GM12878 (cell line): Measurements from ENCODE around the gene JAML. TPM values are rescaled to one million over a fixed set of nuclear protein-coding genes. Genes with fewer than 3 reads are reported as not detected.

Experiments used
- CREM ChIP-seq: IDR thresholded peaks from 2 replicates; pipeline ENCODE4 v1.6.1; 2014; ENCODE audit warnings: antibody characterized with exemption, low read depth
- CUX1 ChIP-seq: IDR thresholded peaks from 2 replicates; pipeline ENCODE4 v1.6.1; 2012; ENCODE audit warnings: improper control_type of control experiment, low read depth, low read length; ENCODE audit not compliant: insufficient replicate concordance
- HDAC2 ChIP-seq: fragments of 200-600 bp; sonication (generic); IDR thresholded peaks from 2 replicates; pipeline ENCODE4 v1.6.1; 2017
- IRF3 ChIP-seq: fragments of 450-650 bp; IDR thresholded peaks from 2 replicates; pipeline ENCODE4 v1.6.1; 2014; ENCODE audit warnings: mild to moderate bottlenecking
- IRF4 ChIP-seq: IDR thresholded peaks from 2 replicates; pipeline ENCODE4 v1.6.1; 2011; ENCODE audit warnings: low read depth, low read length
- NR2C1 ChIP-seq: fragments of 450-650 bp; IDR thresholded peaks from 2 replicates; pipeline ENCODE4 v1.6.1; 2017; ENCODE audit warnings: antibody characterized with exemption, mild to moderate bottlenecking, moderate library complexity
- RBBP5 ChIP-seq: fragments of 200-600 bp; sonication (generic); conservative IDR thresholded peaks from 2 replicates; pipeline ENCODE4 v1.6.1; 2016
- RFX5 ChIP-seq: IDR thresholded peaks from 2 replicates; pipeline ENCODE4 v1.6.1; 2011; ENCODE audit warnings: low read depth, low read length, improper control_type of control experiment
- SKIL ChIP-seq: fragments of 450-650 bp; IDR thresholded peaks from 2 replicates; pipeline ENCODE4 v1.6.1; 2017; ENCODE audit warnings: mild to moderate bottlenecking, low read depth, inconsistent platforms; ENCODE audit not compliant: poor library complexity, severe bottlenecking
- SUZ12 ChIP-seq: fragments of 200-600 bp; sonication (generic); IDR thresholded peaks from one replicate; pipeline ENCODE4 v1.6.1; 2018; ENCODE audit warnings: antibody characterized with exemption, mild to moderate bottlenecking; ENCODE audit not compliant: unreplicated experiment
- TARDBP ChIP-seq: IDR thresholded peaks from 2 replicates; pipeline ENCODE4 v1.6.1; 2016; ENCODE audit warnings: borderline replicate concordance
- TCF12 ChIP-seq: IDR thresholded peaks from 2 replicates; pipeline ENCODE4 v1.6.1; 2011; ENCODE audit warnings: low read depth, mild to moderate bottlenecking, low read length
- WRNIP1 ChIP-seq: IDR thresholded peaks from 2 replicates; pipeline ENCODE4 v1.6.1; 2011; ENCODE audit warnings: low read depth, low read length, improper control_type of control experiment, borderline replicate concordance
- ZZZ3 ChIP-seq: IDR thresholded peaks from 2 replicates; pipeline ENCODE4 v1.6.1; 2011; ENCODE audit warnings: low read depth; ENCODE audit not compliant: control insufficient read depth, insufficient read length
- polyA plus RNA-seq, 11 experiments: library from polyadenylated mRNA; depleted of rRNA in 4 of 11; unstranded in 6 of 11; stranded (reverse) in 5 of 11; fragments of >200 nt; fragmentation: Nextera tagmentation in 4 of 11; fragmentation: Illumina TruSeq in 1 of 11; extraction: Ambion mirVana in 4 of 11; extraction: Trizol in 1 of 11; gene quantifications; 1 replicate in 1 of 11; 2 replicates in 10 of 11; pipeline versions ENCODE4 v1.2.1 to v1.2.3, GENCODE V29; 2011 to 2016; ENCODE audit warnings: inconsistent platforms in 2 of 11, missing spikeins in 2 of 11, low read depth in 1 of 11
- total RNA-seq, 4 experiments: library from RNA; depleted of rRNA in 3 of 4; stranded (reverse); fragments of >200 nt in 3 of 4; fragmentation: Illumina TruSeq in 1 of 4; extraction: Trizol in 1 of 4; gene quantifications; 2 replicates each; pipeline versions ENCODE4 v1.2.1 to v1.2.3, GENCODE V29; 2013 to 2021
- TF ChIP-seq, protein P1 (sequence below): IDR thresholded peaks from 2 replicates; pipeline ENCODE4 v1.6.1; 2011; ENCODE audit warnings: borderline replicate concordance, low read depth, mild to moderate bottlenecking, moderate library complexity, mixed read lengths, low read length; ENCODE audit not compliant: insufficient read depth; ENCODE audit errors: extremely low read length
- TF ChIP-seq, protein P2 (sequence below): fragments of 450-650 bp; IDR thresholded peaks from 2 replicates; pipeline ENCODE4 v1.6.1; 2016; ENCODE audit warnings: mild to moderate bottlenecking, moderate library complexity, borderline replicate concordance

The JAML gene
- total and polyA plus RNA-seq, 10 of the 15 experiments (the other 5 are each of a cell fraction or from before 2014, with no cell fraction given) = 0.60 to 8.1 (median 3.5) TPM

GRCh38 chr11:118251858-118252652, 27.2 kb upstream of the JAML start, which contains the start of gene MPZL3 (continued):
- TF ChIP-seq CUX1 (no peak), TARDBP (0 out of 2 replicates have a peak, but pooled peaks have one; percentile 55), CREM (peak; percentile 97), ZZZ3 (no peak), IRF3 (no peak), IRF4 (no peak), TCF12 (no peak; the same call in 1 of the 2 replicates), WRNIP1 (no peak), SUZ12 (no peak), SKIL (peak; percentile 44), NR2C1 (peak; percentile 90), RFX5 (no peak), RBBP5 (no peak), HDAC2 (0 out of 2 replicates have a peak, but pooled peaks have one; percentile 21)
- TF ChIP-seq, protein P1, sequence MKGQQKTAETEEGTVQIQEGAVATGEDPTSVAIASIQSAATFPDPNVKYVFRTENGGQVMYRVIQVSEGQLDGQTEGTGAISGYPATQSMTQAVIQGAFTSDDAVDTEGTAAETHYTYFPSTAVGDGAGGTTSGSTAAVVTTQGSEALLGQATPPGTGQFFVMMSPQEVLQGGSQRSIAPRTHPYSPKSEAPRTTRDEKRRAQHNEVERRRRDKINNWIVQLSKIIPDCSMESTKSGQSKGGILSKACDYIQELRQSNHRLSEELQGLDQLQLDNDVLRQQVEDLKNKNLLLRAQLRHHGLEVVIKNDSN = no peak
- TF ChIP-seq, protein P2, sequence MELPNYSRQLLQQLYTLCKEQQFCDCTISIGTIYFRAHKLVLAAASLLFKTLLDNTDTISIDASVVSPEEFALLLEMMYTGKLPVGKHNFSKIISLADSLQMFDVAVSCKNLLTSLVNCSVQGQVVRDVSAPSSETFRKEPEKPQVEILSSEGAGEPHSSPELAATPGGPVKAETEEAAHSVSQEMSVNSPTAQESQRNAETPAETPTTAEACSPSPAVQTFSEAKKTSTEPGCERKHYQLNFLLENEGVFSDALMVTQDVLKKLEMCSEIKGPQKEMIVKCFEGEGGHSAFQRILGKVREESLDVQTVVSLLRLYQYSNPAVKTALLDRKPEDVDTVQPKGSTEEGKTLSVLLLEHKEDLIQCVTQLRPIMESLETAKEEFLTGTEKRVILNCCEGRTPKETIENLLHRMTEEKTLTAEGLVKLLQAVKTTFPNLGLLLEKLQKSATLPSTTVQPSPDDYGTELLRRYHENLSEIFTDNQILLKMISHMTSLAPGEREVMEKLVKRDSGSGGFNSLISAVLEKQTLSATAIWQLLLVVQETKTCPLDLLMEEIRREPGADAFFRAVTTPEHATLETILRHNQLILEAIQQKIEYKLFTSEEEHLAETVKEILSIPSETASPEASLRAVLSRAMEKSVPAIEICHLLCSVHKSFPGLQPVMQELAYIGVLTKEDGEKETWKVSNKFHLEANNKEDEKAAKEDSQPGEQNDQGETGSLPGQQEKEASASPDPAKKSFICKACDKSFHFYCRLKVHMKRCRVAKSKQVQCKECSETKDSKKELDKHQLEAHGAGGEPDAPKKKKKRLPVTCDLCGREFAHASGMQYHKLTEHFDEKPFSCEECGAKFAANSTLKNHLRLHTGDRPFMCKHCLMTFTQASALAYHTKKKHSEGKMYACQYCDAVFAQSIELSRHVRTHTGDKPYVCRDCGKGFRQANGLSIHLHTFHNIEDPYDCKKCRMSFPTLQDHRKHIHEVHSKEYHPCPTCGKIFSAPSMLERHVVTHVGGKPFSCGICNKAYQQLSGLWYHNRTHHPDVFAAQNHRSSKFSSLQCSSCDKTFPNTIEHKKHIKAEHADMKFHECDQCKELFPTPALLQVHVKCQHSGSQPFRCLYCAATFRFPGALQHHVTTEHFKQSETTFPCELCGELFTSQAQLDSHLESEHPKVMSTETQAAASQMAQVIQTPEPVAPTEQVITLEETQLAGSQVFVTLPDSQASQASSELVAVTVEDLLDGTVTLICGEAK = peak; percentile 98
